ENCODE results near the gene GALNT18. TPM values are rescaled to one million over a fixed set of nuclear protein-coding genes. Genes with fewer than 3 reads are reported as not detected.

GALNT18 gene
- total and polyA plus RNA-seq, 2 experiments from 2014 or later = 4.3 to 10.8 TPM

- no peak for ATAC-seq
- no peak overlapping the region for H3K27ac Mint-ChIP-seq
- peaks cover 4% of the 10 kb centered on the region for H3K27me3 Mint-ChIP-seq (ENCODE audit: insufficient read depth, low read depth, poor library complexity)
- Histone ChIP-seq H2AFZ (no peak overlapping the region), H3K36me3 (ENCODE audit: insufficient read depth) (no peaks in the 10 kb centered on the region), H3K9me2 (ENCODE audit: insufficient read depth) (peaks cover 16% of the 10 kb centered on the region; the same call in 1 of the 2 replicates), H3K27ac (ENCODE audit: low read depth) (no peak overlapping the region), H3K4me3 (no peak overlapping the region), H3F3A (replicated peaks; ENCODE audit: low read depth) (no peaks in the 10 kb centered on the region), H3K4me2 (no peak overlapping the region), H3K4me1 (ENCODE audit: insufficient read depth) (peaks cover 6% of the 10 kb centered on the region), H3K27me3 (ENCODE audit: insufficient read depth) (no peaks in the 10 kb centered on the region), H4K20me1 (replicated peaks; ENCODE audit: insufficient read depth) (no peaks in the 10 kb centered on the region), H3K79me2 (replicated peaks; ENCODE audit: insufficient read depth) (no peaks in the 10 kb centered on the region)
- H3K9me3 Mint-ChIP-seq = peaks cover 6% of the 10 kb centered on the region; the same call in 1 of the 3 replicates
- H3K4me3 Mint-ChIP-seq = no peak overlapping the region
- DNase-seq (ENCODE audit: low spot score) = no peak
- H3K36me3 Mint-ChIP-seq (ENCODE audit: low read depth) = no peaks in the 10 kb centered on the region
- TF ChIP-seq, protein P1, sequence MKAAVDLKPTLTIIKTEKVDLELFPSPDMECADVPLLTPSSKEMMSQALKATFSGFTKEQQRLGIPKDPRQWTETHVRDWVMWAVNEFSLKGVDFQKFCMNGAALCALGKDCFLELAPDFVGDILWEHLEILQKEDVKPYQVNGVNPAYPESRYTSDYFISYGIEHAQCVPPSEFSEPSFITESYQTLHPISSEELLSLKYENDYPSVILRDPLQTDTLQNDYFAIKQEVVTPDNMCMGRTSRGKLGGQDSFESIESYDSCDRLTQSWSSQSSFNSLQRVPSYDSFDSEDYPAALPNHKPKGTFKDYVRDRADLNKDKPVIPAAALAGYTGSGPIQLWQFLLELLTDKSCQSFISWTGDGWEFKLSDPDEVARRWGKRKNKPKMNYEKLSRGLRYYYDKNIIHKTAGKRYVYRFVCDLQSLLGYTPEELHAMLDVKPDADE (IDR thresholded peaks at IDR 0.05) = no peak
- TF ChIP-seq REST (IDR thresholded peaks at IDR 0.05; ENCODE audit: unreplicated experiment) (no peak), ZNF331 (CRISPR knock-in tag; IDR thresholded peaks at IDR 0.05; ENCODE audit: low read depth) (no peak), POLR2AphosphoS5 (IDR thresholded peaks at IDR 0.05; ENCODE audit: low read depth) (no peak), STAT1 (IDR thresholded peaks at IDR 0.05; ENCODE audit: unreplicated experiment) (no peak), ZNF114 (CRISPR knock-in tag; IDR thresholded peaks at IDR 0.05) (no peak), EZH2phosphoT487 (IDR thresholded peaks at IDR 0.05; ENCODE audit: unreplicated experiment) (no peak)
- H3K4me1 Mint-ChIP-seq = peaks cover 17% of the 10 kb centered on the region
These were observed 237.0 kb downstream of the GALNT18 start for GRCh38 chr11:11384829-11385228.

DNA sequence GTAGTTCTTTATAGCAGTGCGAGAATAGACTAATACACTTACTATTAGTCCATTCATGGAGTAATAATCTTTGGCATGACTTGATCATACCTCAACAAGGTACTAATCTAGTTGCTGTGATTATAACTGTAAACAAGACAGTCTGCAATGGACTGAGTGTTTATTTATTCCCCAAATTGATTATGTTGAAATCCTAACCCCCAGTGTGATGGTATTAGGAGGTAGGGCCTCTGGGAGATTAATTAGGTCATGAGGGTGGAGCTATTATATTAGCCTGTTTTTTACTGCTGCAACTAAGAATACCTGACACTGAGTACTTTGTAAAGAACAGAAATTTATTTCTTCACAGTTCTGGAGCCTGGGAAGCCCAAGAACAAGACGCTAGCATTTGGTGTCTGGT lies 237.8 kb downstream of the GALNT18 start:
- H2AFZ ChIP-seq = no peak overlapping the region
- Mint-ChIP-seq H3K36me3 (ENCODE audit: low read depth) (no peaks in the 10 kb centered on the region), H3K27ac (no peak overlapping the region), H3K4me1 (peaks cover 17% of the 10 kb centered on the region), H3K4me3 (no peak overlapping the region), H3K27me3 (ENCODE audit: insufficient read depth, low read depth, poor library complexity) (peaks cover 9% of the 10 kb centered on the region), H3K9me3 (peaks cover 6% of the 10 kb centered on the region; the same call in 1 of the 3 replicates)
- no peaks in the 10 kb centered on the region for H3F3A ChIP-seq (replicated peaks; ENCODE audit: low read depth)
- no peaks in the 10 kb centered on the region for H3K36me3 ChIP-seq (ENCODE audit: insufficient read depth)
- H3K27ac ChIP-seq (ENCODE audit: low read depth) = no peak overlapping the region
- H3K79me2 ChIP-seq (replicated peaks; ENCODE audit: insufficient read depth) = no peaks in the 10 kb centered on the region
- H3K27me3 ChIP-seq (ENCODE audit: insufficient read depth) = no peaks in the 10 kb centered on the region
- DNase-seq (ENCODE audit: low spot score) (no peak), ATAC-seq (no peak)
- peaks cover 16% of the 10 kb centered on the region; the same call in 1 of the 2 replicates for H3K9me2 ChIP-seq (ENCODE audit: insufficient read depth)
- peaks cover 6% of the 10 kb centered on the region for H3K4me1 ChIP-seq (ENCODE audit: insufficient read depth)
- H4K20me1 ChIP-seq (replicated peaks; ENCODE audit: insufficient read depth) = no peaks in the 10 kb centered on the region
- H3K4me3 ChIP-seq = no peak overlapping the region
- H3K4me2 ChIP-seq = no peak overlapping the region
- TF ChIP-seq ZNF331 (CRISPR knock-in tag; IDR thresholded peaks at IDR 0.05; ENCODE audit: low read depth) = no peak
- no peak for TF ChIP-seq REST (IDR thresholded peaks at IDR 0.05; ENCODE audit: unreplicated experiment)
- TF ChIP-seq, protein P1 (IDR thresholded peaks at IDR 0.05) = no peak
- no peak for TF ChIP-seq ZNF114 (CRISPR knock-in tag; IDR thresholded peaks at IDR 0.05)
- TF ChIP-seq EZH2phosphoT487 (IDR thresholded peaks at IDR 0.05; ENCODE audit: unreplicated experiment) = no peak
- TF ChIP-seq EZH2 (IDR thresholded peaks at IDR 0.05; ENCODE audit: low read depth, unreplicated experiment) = no peak
- no peak for TF ChIP-seq CREB1 (CRISPR knock-in tag; IDR thresholded peaks at IDR 0.05; ENCODE audit: low read depth)
